Stomach (tissue), 9 donors: ENCODE measurements around the gene CLEC6A. TPM values are rescaled to one million over a fixed set of nuclear protein-coding genes. Genes with fewer than 3 reads are reported as not detected.

Source experiments
- DNase-seq, 2 donors: peaks; one replicate each; pipeline versions ENCODE4 v3.0.0 to v3.0.0-alpha.2; 2013 to 2019
- H3K27ac ChIP-seq, 5 donors: fragments of 200-600 bp in 4 of 5; sonication (generic) in 4 of 5; one replicate each; pipeline ENCODE4 v1.5.1; 2013 to 2019; ENCODE audit warnings: mild to moderate bottlenecking in 1 of 5, moderate library complexity in 1 of 5
- H3K27me3 ChIP-seq, 3 donors: fragments of 200-600 bp; sonication (generic); one replicate each; pipeline ENCODE4 v1.5.1; 2017 to 2019; ENCODE audit warnings: mixed run types in 1 of 3
- H3K36me3 ChIP-seq, 4 donors: fragments of 200-600 bp; sonication (generic); 1 replicate in 3 of 4; 2 replicates in 1 of 4; pipeline ENCODE4 v1.5.1; 2016 to 2019
- H3K4me1 ChIP-seq, 4 donors: fragments of 200-600 bp; sonication (generic); one replicate each; pipeline ENCODE4 v1.5.1; 2016 to 2019
- H3K4me3 ChIP-seq, 4 donors: fragments of 200-600 bp; sonication (generic) in 3 of 4; one replicate each; pipeline ENCODE4 v1.5.1; 2016 to 2019; ENCODE audit warnings: mild to moderate bottlenecking in 1 of 4
- H3K9me3 ChIP-seq, 4 donors: fragments of 200-600 bp; sonication (generic); one replicate each; pipeline ENCODE4 v1.5.1; 2016 to 2019
- CTCF ChIP-seq, 7 experiments: fragments of 450-650 bp in 4 of 7; fragments of 200-600 bp in 3 of 7; sonication (generic) in 3 of 7; IDR thresholded peaks; one replicate each; pipeline ENCODE4 v1.5.1; 2016 to 2019; ENCODE audit warnings: antibody characterized with exemption in 7 of 7, control low read depth in 2 of 7, mild to moderate bottlenecking in 1 of 7
- EP300 ChIP-seq: sonication (generic); formaldehyde crosslinking; IDR thresholded peaks from one replicate; pipeline ENCODE4 v1.6.1; 2017; ENCODE audit warnings: antibody characterized with exemption
- POLR2A ChIP-seq, 4 donors: fragments of 450-650 bp; IDR thresholded peaks; one replicate each; pipeline ENCODE4 v1.6.1; 2016; ENCODE audit warnings: antibody characterized with exemption in 4 of 4, control low read depth in 2 of 4, mild to moderate bottlenecking in 1 of 4, moderate library complexity in 1 of 4
- POLR2AphosphoS5 ChIP-seq, 3 donors: sonication (generic); formaldehyde crosslinking; IDR thresholded peaks; one replicate each; pipeline ENCODE4 v1.6.1; 2016; ENCODE audit warnings: antibody characterized with exemption in 3 of 3
- WGBS, 5 donors: extraction: QIAGEN DNeasy Blood & Tissue Kit in 3 of 5; methylation state at CpG; one replicate each; pipeline versions ENCODE4 v1.1.5 to v1.1.7; 2013 to 2018; 5-methylcytosine and 5-hydroxymethylcytosine counted together
- intact Hi-C: fragments of 100-400 bp; cut with DNase I; formaldehyde crosslinking; loops from one replicate; pipeline ENCODE4 v1.15.1; 2023; ENCODE audit warnings: low total_unique reads
- polyA plus RNA-seq, 3 donors: library from polyadenylated mRNA; stranded (reverse); fragments of 200-250 nt; gene quantifications; one replicate each; pipeline ENCODE4 v1.2.3, GENCODE V29; 2013
- total RNA-seq, 5 donors: library from RNA; depleted of rRNA; stranded (reverse); fragments of >200 nt; gene quantifications; one replicate each; pipeline versions ENCODE4 v1.1.0 to v1.2.3, GENCODE V29; 2014 to 2016
- donor health status: healthy with polysubstance abuse.
- donor health status: Bipolar disorder and iron deficiency.
- donor health status: healthy.

Gene CLEC6A
- total and polyA plus RNA-seq, 8 donors: not detected

- H3K27me3 ChIP-seq: no peaks in the 10 kb centered on the region
- H3K4me1 ChIP-seq: no peaks in the 10 kb centered on the region
- H3K9me3 ChIP-seq: peaks cover 0 to 8% (median 0%) of the 10 kb centered on the region in 4 donors
- no peak overlapping the region for H3K4me3 ChIP-seq
- no peak for DNase-seq
- H3K36me3 ChIP-seq: no peaks in the 10 kb centered on the region
- H3K27ac ChIP-seq: no peak overlapping the region
- no peak for TF ChIP-seq EP300
- no peak for TF ChIP-seq POLR2AphosphoS5 (IDR thresholded peaks at IDR 0.05)
- no peak for TF ChIP-seq POLR2A (IDR thresholded peaks at IDR 0.05)
- no peak for TF ChIP-seq CTCF (IDR thresholded peaks at IDR 0.05)
- intact Hi-C loops: no loop called here
These were observed 10.5 kb downstream of the CLEC6A start for GRCh38 chr12:8466241-8466640.

- intact Hi-C loops: no loop called here
- Histone ChIP-seq H3K27ac (no peak overlapping the region), H3K27me3 (peaks cover 0 to 6% (median 0%) of the 10 kb centered on the region in 3 donors), H3K4me3 (no peak overlapping the region), H3K4me1 (no peaks in the 10 kb centered on the region), H3K36me3 (no peaks in the 10 kb centered on the region), H3K9me3 (peaks cover 0 to 8% (median 0%) of the 10 kb centered on the region in 4 donors)
- 58 to 74% (median 70%) methylated on average over 1 of the region's 1 CpG for WGBS, 5 donors
- no peak for TF ChIP-seq EP300
- TF ChIP-seq POLR2A (IDR thresholded peaks at IDR 0.05): no peak
- TF ChIP-seq POLR2AphosphoS5 (IDR thresholded peaks at IDR 0.05): no peak
- no peak for TF ChIP-seq CTCF (IDR thresholded peaks at IDR 0.05)
- no peak for DNase-seq
These were observed 15.3 kb downstream of the CLEC6A start for GRCh38 chr12:8471090-8471489.

GRCh38 chr12:8475508-8476203 lies 19.9 kb downstream of the CLEC6A start:
- Histone ChIP-seq H3K27me3 (peaks cover 0 to 6% (median 0%) of the 10 kb centered on the region in 3 donors), H3K4me3 (no peak overlapping the region), H3K4me1 (no peaks in the 10 kb centered on the region), H3K36me3 (no peaks in the 10 kb centered on the region), H3K9me3 (no peaks in the 10 kb centered on the region), H3K27ac (no peak overlapping the region)
- DNase-seq: no peak
- TF ChIP-seq CTCF (IDR thresholded peaks at IDR 0.05): no peak
- no peak for TF ChIP-seq EP300
- TF ChIP-seq POLR2A (IDR thresholded peaks at IDR 0.05): no peak
- intact Hi-C loops: no loop called here

GRCh38 chr12:8482571-8483061 lies 26.9 kb downstream of the CLEC6A start:
- Histone ChIP-seq H3K9me3 (no peaks in the 10 kb centered on the region), H3K36me3 (no peaks in the 10 kb centered on the region), H3K27me3 (no peaks in the 10 kb centered on the region), H3K4me3 (no peak overlapping the region), H3K4me1 (no peaks in the 10 kb centered on the region), H3K27ac (no peak overlapping the region)
- 68 to 81% (median 78%) methylated on average over 2 of the region's 2 CpGs for WGBS, 5 donors
- TF ChIP-seq POLR2AphosphoS5 (IDR thresholded peaks at IDR 0.05): no peak
- TF ChIP-seq CTCF (IDR thresholded peaks at IDR 0.05): no peak
- TF ChIP-seq POLR2A (IDR thresholded peaks at IDR 0.05): no peak
- no peak for TF ChIP-seq EP300
- peak in 1 of 2 donors; percentile 16 for DNase-seq
- intact Hi-C loops: no loop called here
